GM06990 (cell line): Measurements from ENCODE around the gene KRT222.

ENCODE experiments used
- DNase-seq: peaks from one replicate; pipeline ENCODE4 v3.0.0-alpha.2; 2011; ENCODE audit not compliant: insufficient read length; ENCODE audit errors: extremely low read depth
- H3K27me3 ChIP-seq: replicated peaks from 2 replicates; pipeline ENCODE4 v1.6.0; 2011; ENCODE audit warnings: low read length; ENCODE audit not compliant: control insufficient read depth, insufficient read depth
- H3K36me3 ChIP-seq: 2 replicates; pipeline ENCODE4 v1.5.1; 2011; ENCODE audit warnings: low read length; ENCODE audit not compliant: control insufficient read depth, insufficient read depth
- H3K4me3 ChIP-seq: replicated peaks from 2 replicates; pipeline ENCODE4 v1.5.1; 2011; ENCODE audit warnings: low read depth, mild to moderate bottlenecking, control low read depth, low read length
- CTCF ChIP-seq: IDR thresholded peaks from 2 replicates; pipeline ENCODE4 v1.5.1; 2011; ENCODE audit warnings: low read length, control low read depth, mild to moderate bottlenecking, inconsistent platforms; ENCODE audit not compliant: insufficient read depth, poor library complexity, severe bottlenecking

KRT222 gene

GRCh38 chr17:40607641-40608040 lies 57.3 kb downstream of the KRT222 start:
- DNase-seq: no peak
- no peak for TF ChIP-seq CTCF
- Histone ChIP-seq H3K27me3 (0 out of 2 replicates have a peak, but pooled peaks cover 2% of the 10 kb centered on the region), H3K36me3 (no peaks in the 10 kb centered on the region), H3K4me3 (no peak overlapping the region)

- 0 out of 2 replicates have a peak, but pooled peaks cover 2% of the 10 kb centered on the region for H3K27me3 ChIP-seq
- no peaks in the 10 kb centered on the region for H3K36me3 ChIP-seq
- no peak for TF ChIP-seq CTCF
- H3K4me3 ChIP-seq: no peak overlapping the region
- no peak for DNase-seq
These were observed 58.2 kb downstream of the KRT222 start for GRCh38 chr17:40606548-40607353.

- no peak for DNase-seq
- no peak overlapping the region for H3K4me3 ChIP-seq
- no peaks in the 10 kb centered on the region for H3K36me3 ChIP-seq
- H3K27me3 ChIP-seq: 0 out of 2 replicates have a peak, but pooled peaks cover 2% of the 10 kb centered on the region
- TF ChIP-seq CTCF: no peak
These were observed 59.7 kb downstream of the KRT222 start for GRCh38 chr17:40605306-40605705.
